SU-DHL-6 (cell line): ENCODE results near the gene CFP.

Source experiments
- CTCF ChIP-seq: fragments of 200-600 bp; sonication (generic); IDR thresholded peaks from one replicate; pipeline ENCODE4 v1.5.1; 2017; ENCODE audit warnings: antibody characterized with exemption, mild to moderate bottlenecking, low read length, moderate library complexity; ENCODE audit not compliant: insufficient read depth, poor library complexity, severe bottlenecking
- EZH2phosphoT487 ChIP-seq: fragments of 200-600 bp; sonication (generic), shearing (Covaris generic); conservative IDR thresholded peaks from 2 replicates; pipeline ENCODE4 v1.6.1; 2018; ENCODE audit warnings: mild to moderate bottlenecking, antibody characterized with exemption, low read length, moderate library complexity, mixed read lengths

DNA sequence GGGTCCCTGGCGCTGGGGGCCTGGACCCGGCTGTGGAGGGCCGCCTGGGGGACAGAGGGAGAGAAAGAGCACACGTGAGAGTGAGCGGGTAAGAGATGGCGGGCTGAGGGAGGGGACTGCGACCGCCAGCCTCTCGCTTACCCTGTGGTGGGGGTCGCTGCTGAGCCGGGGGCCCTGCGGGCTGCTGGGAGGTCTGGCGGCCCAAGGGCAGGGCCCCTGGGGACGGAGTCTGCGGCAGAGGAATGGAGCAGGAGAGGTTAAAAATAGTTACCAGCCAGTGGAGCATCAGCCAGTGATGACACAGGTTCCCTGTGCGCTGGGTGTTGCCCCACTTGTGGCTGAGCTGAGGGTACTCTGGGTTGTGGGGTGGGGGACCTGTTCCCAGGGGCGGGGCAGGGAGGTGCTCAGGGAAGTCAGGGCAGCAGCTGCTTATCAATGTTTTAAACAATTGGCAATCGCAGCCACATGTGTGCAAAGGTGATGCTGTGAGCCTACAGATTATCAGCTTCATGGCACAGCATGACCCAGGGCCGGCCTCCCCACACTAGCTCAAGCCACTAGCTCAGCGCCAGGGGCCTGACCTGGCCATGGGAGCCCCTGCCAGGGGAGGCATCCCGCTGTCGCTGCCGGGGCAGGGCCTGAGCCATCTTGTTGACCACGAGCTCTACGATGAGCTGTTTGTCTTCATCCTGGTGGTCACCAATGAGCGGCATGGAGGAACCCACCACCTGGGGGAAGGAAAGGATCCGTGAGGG is 55.0 kb downstream of the CFP start:
- TF ChIP-seq EZH2phosphoT487 (no peak), CTCF (no peak)
